Regular cardiac myocyte (primary cell): ENCODE results near the gene LMF1. TPM values are rescaled to one million over a fixed set of nuclear protein-coding genes. Genes with fewer than 3 reads are reported as not detected.

Experiments
- total RNA-seq: library from RNA; depleted of rRNA; stranded (reverse); fragments of >200 nt; gene quantifications from 2 replicates; pipeline ENCODE4 v1.2.3, GENCODE V29; 2014

Gene LMF1
- 15.0 and 28.2 TPM in 2 replicates for total RNA-seq

GRCh38 chr16:970766-971581 is at the start of gene LMF1:
Gene LMF1 (minus strand): TSS chr16:970984. CDS start chr16:970980, 4 bp downstream.

GRCh38 chr16:981695-982144 is 10.9 kb upstream of the LMF1 start, which contains the start of gene SOX8:
Gene SOX8 (plus strand): TSS chr16:981770. CDS start chr16:981923, 153 bp downstream.

Other genes with a start within 250 kb of the LMF1 start
- 34.1 and 39.5 TPM in 2 replicates for gene ANTKMT, start 249.8 kb downstream of the LMF1 start, total RNA-seq
- gene CCDC78, start 244.5 kb downstream of the LMF1 start, total RNA-seq: 1.3 and 2.0 TPM in 2 replicates
- gene HAGHL, start 243.9 kb downstream of the LMF1 start, total RNA-seq: 9.0 and 16.1 TPM in 2 replicates
- gene CIAO3, start 230.0 kb downstream of the LMF1 start, total RNA-seq: 24.7 and 31.9 TPM in 2 replicates
- under 0.01 TPM in 1 of 2 replicates, not detected in the other for gene MSLN, start 210.2 kb downstream of the LMF1 start, total RNA-seq
- 13.0 and 24.0 TPM in 2 replicates for gene RPUSD1, start 182.6 kb downstream of the LMF1 start, total RNA-seq
- gene CHTF18, start 182.4 kb downstream of the LMF1 start, total RNA-seq: 7.9 and 34.1 TPM in 2 replicates
- gene GNG13, start 170.2 kb downstream of the LMF1 start, total RNA-seq: not detected in 2 replicates
- 0.28 and 0.77 TPM in 2 replicates for gene SOX8, start 10.8 kb upstream of the LMF1 start, total RNA-seq
- gene SSTR5, start 101.8 kb upstream of the LMF1 start, total RNA-seq: not detected in 2 replicates
- gene C1QTNF8, start 125.3 kb upstream of the LMF1 start, total RNA-seq: not detected in 2 replicates
- gene CACNA1H, start 182.1 kb upstream of the LMF1 start, total RNA-seq: 13.0 and 14.9 TPM in 2 replicates